Neutrophil (primary cell): Measurements from ENCODE around the gene PIAS3.

Experiments
- H3K27ac ChIP-seq: fragments of 200-600 bp; sonication (generic); 2 replicates; pipeline ENCODE4 v1.5.1; 2016; ENCODE audit warnings: mild to moderate bottlenecking, moderate library complexity
- H3K27me3 ChIP-seq: fragments of 200-600 bp; sonication (generic); 2 replicates; pipeline ENCODE4 v1.6.0; 2016; ENCODE audit warnings: mild to moderate bottlenecking
- H3K36me3 ChIP-seq: fragments of 200-600 bp; sonication (generic); 2 replicates; pipeline ENCODE4 v1.5.1; 2017
- H3K4me1 ChIP-seq, 2 experiments: fragments of 200-600 bp in 1 of 2; sonication (generic) in 1 of 2; 1 replicate in 1 of 2; 2 replicates in 1 of 2; pipeline versions ENCODE4 v1.5.1 to v1.6.1; 2013 to 2016; ENCODE audit warnings: low read depth in 1 of 2, low read length in 1 of 2, mild to moderate bottlenecking in 1 of 2, moderate library complexity in 1 of 2; ENCODE audit not compliant: control insufficient read depth in 1 of 2, insufficient read depth in 1 of 2
- H3K4me3 ChIP-seq, 2 experiments: fragments of 200-600 bp in 1 of 2; sonication (generic) in 1 of 2; 1 replicate in 1 of 2; 2 replicates in 1 of 2; pipeline ENCODE4 v1.5.1; 2013 to 2016; ENCODE audit warnings: low read depth in 1 of 2, low read length in 1 of 2, mild to moderate bottlenecking in 1 of 2, moderate library complexity in 1 of 2
- H3K9me3 ChIP-seq: fragments of 200-600 bp; sonication (generic); 2 replicates; pipeline ENCODE4 v1.5.1; 2016
- CTCF ChIP-seq: fragments of 200-600 bp; sonication (generic); IDR thresholded peaks from 2 replicates; pipeline ENCODE4 v1.5.1; 2016; ENCODE audit warnings: antibody characterized with exemption

PIAS3 gene

GRCh38 chr1:145885738-145886287, 26.9 kb upstream of the PIAS3 start, which contains the start of gene ANKRD35:
TSS of gene ANKRD35 (minus strand) at chr1:145885866. CDS start at chr1:145885758, 108 bp downstream.
- peaks cover 10 to 16% of the 10 kb centered on the region in 2 experiments for H3K4me1 ChIP-seq
- H3K27me3 ChIP-seq, result peaks cover 26% of the 10 kb centered on the region
- no peaks in the 10 kb centered on the region for H3K9me3 ChIP-seq
- peak within 1 kb of the TSS; percentile 80 to 88 for H3K4me3 ChIP-seq
- H3K27ac ChIP-seq, result no peak within 1 kb of the TSS
- no peak for TF ChIP-seq CTCF
- H3K36me3 ChIP-seq, result no peaks in the 10 kb centered on the region

- no peaks in the 10 kb centered on the region for H3K9me3 ChIP-seq
- H3K27me3 ChIP-seq, result peaks cover 26% of the 10 kb centered on the region
- TF ChIP-seq CTCF, result no peak
- no peak overlapping the region for H3K27ac ChIP-seq
- no peak overlapping the region for H3K4me3 ChIP-seq
- no peaks in the 10 kb centered on the region for H3K36me3 ChIP-seq
- H3K4me1 ChIP-seq, result peaks cover 10 to 16% of the 10 kb centered on the region in 2 experiments
Measured at GRCh38 chr1:145884675-145885074, 25.8 kb upstream of the PIAS3 start.

GRCh38 chr1:145879775-145880174, 20.9 kb upstream of the PIAS3 start:
- no peaks in the 10 kb centered on the region for H3K36me3 ChIP-seq
- peaks cover 23% of the 10 kb centered on the region for H3K27me3 ChIP-seq
- H3K4me1 ChIP-seq, result peaks cover 0 to under 1% of the 10 kb centered on the region in 2 experiments
- no peak for TF ChIP-seq CTCF
- H3K27ac ChIP-seq, result no peak overlapping the region
- no peak overlapping the region for H3K4me3 ChIP-seq
- no peaks in the 10 kb centered on the region for H3K9me3 ChIP-seq

- TF ChIP-seq CTCF, result no peak
- H3K4me1 ChIP-seq, result no peaks in the 10 kb centered on the region
- no peak overlapping the region for H3K4me3 ChIP-seq
- no peaks in the 10 kb centered on the region for H3K9me3 ChIP-seq
- peaks cover 23% of the 10 kb centered on the region for H3K27me3 ChIP-seq
- H3K36me3 ChIP-seq, result no peaks in the 10 kb centered on the region
- H3K27ac ChIP-seq, result no peak overlapping the region
Measured at GRCh38 chr1:145878724-145879123, 19.8 kb upstream of the PIAS3 start.

- no peak for TF ChIP-seq CTCF
- Histone ChIP-seq H3K4me3 (no peak overlapping the region), H3K9me3 (no peaks in the 10 kb centered on the region), H3K27me3 (peaks cover 24% of the 10 kb centered on the region), H3K36me3 (no peaks in the 10 kb centered on the region), H3K4me1 (no peaks in the 10 kb centered on the region), H3K27ac (no peak overlapping the region)
Measured at GRCh38 chr1:145877923-145878486, 19.1 kb upstream of the PIAS3 start.
